Sigmoid colon (tissue), 7 donors: ENCODE results near the gene RFX3. TPM values are rescaled to one million over a fixed set of nuclear protein-coding genes. Genes with fewer than 3 reads are reported as not detected.
A peak's percentile ranks its signal among the peaks of the same experiment; 100 is the strongest.

Experiments used
- DNase-seq: peaks from one replicate; pipeline ENCODE4 v3.0.0-alpha.2; 2019
- H3K27ac ChIP-seq, 4 donors: fragments of 200-600 bp; sonication (generic); one replicate each; pipeline ENCODE4 v1.5.1; 2016 to 2019; ENCODE audit warnings: mild to moderate bottlenecking in 1 of 4
- H3K27me3 ChIP-seq, 3 donors: fragments of 200-600 bp; sonication (generic); one replicate each; pipeline ENCODE4 v1.5.1; 2019; ENCODE audit warnings: mild to moderate bottlenecking in 1 of 3
- H3K36me3 ChIP-seq, 4 donors: fragments of 200-600 bp; sonication (generic); one replicate each; pipeline ENCODE4 v1.5.1; 2016 to 2019
- H3K4me1 ChIP-seq, 4 donors: fragments of 200-600 bp; sonication (generic); one replicate each; pipeline ENCODE4 v1.5.1; 2017 to 2019
- H3K4me3 ChIP-seq, 4 donors: fragments of 200-600 bp; sonication (generic); one replicate each; pipeline ENCODE4 v1.5.1; 2017 to 2019; ENCODE audit warnings: mild to moderate bottlenecking in 2 of 4, moderate library complexity in 1 of 4
- H3K9me3 ChIP-seq, 4 donors: fragments of 200-600 bp in 3 of 4; sonication (generic) in 3 of 4; one replicate each; pipeline versions ENCODE4 v1.5.1 to v1.6.1; 2013 to 2019
- EP300 ChIP-seq, 4 donors: sonication (generic); formaldehyde crosslinking; IDR thresholded peaks; one replicate each; pipeline ENCODE4 v1.6.1; 2017; ENCODE audit warnings: antibody characterized with exemption in 4 of 4
- POLR2A ChIP-seq, 2 donors: fragments of 450-650 bp; IDR thresholded peaks; one replicate each; pipeline ENCODE4 v1.6.1; 2016; ENCODE audit warnings: antibody characterized with exemption in 2 of 2, mild to moderate bottlenecking in 2 of 2, moderate library complexity in 2 of 2
- POLR2AphosphoS5 ChIP-seq, 4 donors: sonication (generic); formaldehyde crosslinking; IDR thresholded peaks; one replicate each; pipeline ENCODE4 v1.6.1; 2017; ENCODE audit warnings: antibody characterized with exemption in 4 of 4
- WGBS, 2 donors: extraction: QIAGEN DNeasy Blood & Tissue Kit; methylation state at CpG; one replicate each; pipeline ENCODE4 v1.1.7; 2013; 5-methylcytosine and 5-hydroxymethylcytosine counted together
- intact Hi-C: fragments of 100-400 bp; cut with DNase I; formaldehyde crosslinking; loops from one replicate; pipeline ENCODE4 v1.15.1; 2023
- polyA plus RNA-seq, 3 donors: library from polyadenylated mRNA; stranded (reverse); fragments of 200-250 nt; gene quantifications; one replicate each; pipeline ENCODE4 v1.2.3, GENCODE V29; 2013
- total RNA-seq, 4 donors: library from RNA; depleted of rRNA; stranded (reverse); fragments of >200 nt; gene quantifications; one replicate each; pipeline ENCODE4 v1.1.0, GENCODE V29; 2016
- TF ChIP-seq, protein P1 (sequence below), 4 experiments: fragments of 450-650 bp in 3 of 4; fragments of 200-600 bp in 1 of 4; IDR thresholded peaks; one replicate each; pipeline ENCODE4 v1.5.1; 2016 to 2019; ENCODE audit warnings: antibody characterized with exemption in 4 of 4, mild to moderate bottlenecking in 3 of 4, moderate library complexity in 2 of 4
- donor health status: healthy with polysubstance abuse.
- donor health status: Bipolar disorder and iron deficiency.
- donor health status: healthy.

RFX3 gene
- total and polyA plus RNA-seq, 7 donors, result 0.69 to 15.0 (median 6.4) TPM

DNA sequence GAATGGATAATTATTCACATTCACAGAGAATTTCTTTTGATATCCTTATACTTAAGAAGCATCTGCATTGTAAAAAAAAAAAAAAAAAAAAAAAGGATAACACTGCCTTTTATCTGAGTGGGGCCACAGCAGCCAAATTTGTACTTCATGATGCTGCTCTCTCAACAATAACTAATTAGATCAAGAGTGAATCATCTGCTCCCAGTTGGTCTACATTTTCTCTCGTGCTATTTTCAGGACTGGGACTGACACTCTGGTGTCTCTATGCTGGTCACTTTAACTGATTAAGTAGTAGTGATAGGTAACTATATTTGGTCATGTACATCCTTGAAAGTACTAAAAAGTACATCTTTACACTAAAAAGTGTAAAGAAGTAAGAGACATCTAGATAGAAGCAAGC lies 90.1 kb downstream of the RFX3 start:
- Histone ChIP-seq H3K27me3 (no peaks in the 10 kb centered on the region), H3K36me3 (no peaks in the 10 kb centered on the region), H3K27ac (no peak overlapping the region), H3K4me3 (no peak overlapping the region), H3K9me3 (peaks cover 0 to 2% (median 0%) of the 10 kb centered on the region in 4 donors), H3K4me1 (peaks cover 0 to 9% (median 8%) of the 10 kb centered on the region in 4 donors)
- intact Hi-C loops, result no loop called here
- WGBS, 2 donors, result 86 to 87% methylated on average over 1 of the region's 1 CpG
- DNase-seq, result no peak
- no peak for TF ChIP-seq POLR2A (IDR thresholded peaks at IDR 0.05)

DNA sequence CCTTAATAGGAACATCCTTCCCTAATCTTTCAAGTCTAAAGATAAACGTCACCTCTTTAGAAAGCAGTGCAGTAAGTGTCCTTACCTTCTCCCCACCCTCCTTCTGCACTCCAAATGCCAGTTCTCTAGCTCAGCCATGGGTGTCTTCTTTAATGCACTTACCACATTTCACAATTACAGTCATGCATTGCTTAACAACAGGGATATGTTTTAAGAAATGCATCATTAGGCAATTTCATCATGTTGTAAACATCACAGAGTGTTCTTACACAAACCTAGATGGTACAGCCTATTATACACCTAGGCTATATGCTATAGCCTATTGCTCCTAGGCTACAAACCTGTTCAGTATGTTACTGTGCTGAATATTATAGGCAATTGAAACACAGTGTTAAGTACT lies 91.2 kb downstream of the RFX3 start:
- Histone ChIP-seq H3K4me1 (peaks cover 0 to 9% (median 8%) of the 10 kb centered on the region in 4 donors), H3K36me3 (no peaks in the 10 kb centered on the region), H3K9me3 (peaks cover 0 to 2% (median 0%) of the 10 kb centered on the region in 4 donors), H3K27me3 (no peaks in the 10 kb centered on the region), H3K27ac (no peak overlapping the region), H3K4me3 (no peak overlapping the region)
- 84% methylated on average over 1 of the region's 1 CpG for WGBS, 2 donors
- TF ChIP-seq POLR2AphosphoS5 (IDR thresholded peaks at IDR 0.05) (peak in 1 of 4 donors; percentile 20), EP300 (IDR thresholded peaks at IDR 0.05) (no peak)
- DNase-seq, result no peak
- intact Hi-C loops, result no loop called here

DNA sequence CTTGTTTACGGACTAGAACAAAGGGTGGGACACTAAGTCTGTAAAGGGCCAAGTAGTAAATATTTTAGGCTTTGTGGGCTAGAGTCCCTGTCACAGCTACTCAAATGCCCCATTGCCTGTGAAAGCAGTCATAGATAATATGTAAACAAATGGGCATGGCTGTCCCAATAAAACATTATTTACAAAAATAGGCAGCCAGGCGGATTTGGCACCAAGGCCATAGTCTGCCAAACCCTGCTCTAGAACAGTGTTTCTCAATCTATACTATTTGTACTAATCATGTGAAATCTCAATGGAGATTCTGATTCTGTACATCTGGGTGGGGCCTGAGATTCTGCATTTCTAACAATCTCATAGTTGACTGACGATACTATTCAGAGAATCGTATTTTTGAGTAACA lies 92.0 kb downstream of the RFX3 start:
- H3K27ac ChIP-seq, result no peak overlapping the region
- 93 to 98% methylated on average over 4 of the region's 4 CpGs for WGBS, 2 donors
- H3K4me3 ChIP-seq, result no peak overlapping the region
- H3K9me3 ChIP-seq, result peaks cover 0 to 2% (median 0%) of the 10 kb centered on the region in 4 donors
- TF ChIP-seq POLR2A (IDR thresholded peaks at IDR 0.05) (no peak), EP300 (IDR thresholded peaks at IDR 0.05) (no peak), POLR2AphosphoS5 (IDR thresholded peaks at IDR 0.05) (no peak)
- TF ChIP-seq, protein P1, sequence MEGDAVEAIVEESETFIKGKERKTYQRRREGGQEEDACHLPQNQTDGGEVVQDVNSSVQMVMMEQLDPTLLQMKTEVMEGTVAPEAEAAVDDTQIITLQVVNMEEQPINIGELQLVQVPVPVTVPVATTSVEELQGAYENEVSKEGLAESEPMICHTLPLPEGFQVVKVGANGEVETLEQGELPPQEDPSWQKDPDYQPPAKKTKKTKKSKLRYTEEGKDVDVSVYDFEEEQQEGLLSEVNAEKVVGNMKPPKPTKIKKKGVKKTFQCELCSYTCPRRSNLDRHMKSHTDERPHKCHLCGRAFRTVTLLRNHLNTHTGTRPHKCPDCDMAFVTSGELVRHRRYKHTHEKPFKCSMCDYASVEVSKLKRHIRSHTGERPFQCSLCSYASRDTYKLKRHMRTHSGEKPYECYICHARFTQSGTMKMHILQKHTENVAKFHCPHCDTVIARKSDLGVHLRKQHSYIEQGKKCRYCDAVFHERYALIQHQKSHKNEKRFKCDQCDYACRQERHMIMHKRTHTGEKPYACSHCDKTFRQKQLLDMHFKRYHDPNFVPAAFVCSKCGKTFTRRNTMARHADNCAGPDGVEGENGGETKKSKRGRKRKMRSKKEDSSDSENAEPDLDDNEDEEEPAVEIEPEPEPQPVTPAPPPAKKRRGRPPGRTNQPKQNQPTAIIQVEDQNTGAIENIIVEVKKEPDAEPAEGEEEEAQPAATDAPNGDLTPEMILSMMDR (IDR thresholded peaks at IDR 0.05), result no peak
- H3K4me1 ChIP-seq, result peaks cover 0 to 9% (median 8%) of the 10 kb centered on the region in 4 donors
- no peaks in the 10 kb centered on the region for H3K36me3 ChIP-seq
- no peak for DNase-seq
- intact Hi-C loops, result no loop called here
- H3K27me3 ChIP-seq, result no peaks in the 10 kb centered on the region

DNA sequence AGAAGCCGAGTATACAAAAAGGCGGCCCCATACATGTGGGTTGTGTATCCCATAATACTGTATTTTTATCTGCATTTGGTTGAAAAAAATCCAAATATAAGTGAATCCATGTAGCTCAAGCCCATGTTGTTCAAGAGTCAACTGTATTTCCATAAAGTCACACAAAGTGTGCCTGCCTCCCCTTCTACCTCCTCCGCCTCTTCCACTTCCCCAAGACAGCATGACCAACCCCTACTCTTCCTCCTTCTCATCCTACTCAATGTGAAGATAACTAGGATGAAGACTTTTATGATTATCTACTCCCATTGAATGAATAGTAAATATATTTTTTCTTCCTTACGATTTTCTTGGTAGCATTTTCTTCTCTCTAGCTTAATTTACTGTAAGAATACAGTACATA lies 92.7 kb downstream of the RFX3 start:
- Histone ChIP-seq H3K36me3 (no peaks in the 10 kb centered on the region), H3K4me1 (peaks cover 0 to 9% (median 8%) of the 10 kb centered on the region in 4 donors), H3K27ac (no peak overlapping the region), H3K9me3 (peaks cover 0 to 2% (median 0%) of the 10 kb centered on the region in 4 donors), H3K4me3 (no peak overlapping the region), H3K27me3 (no peaks in the 10 kb centered on the region)
- TF ChIP-seq POLR2A (IDR thresholded peaks at IDR 0.05) (no peak), EP300 (IDR thresholded peaks at IDR 0.05) (no peak), POLR2AphosphoS5 (IDR thresholded peaks at IDR 0.05) (no peak)
- TF ChIP-seq, protein P1 (IDR thresholded peaks at IDR 0.05), result no peak
- no peak for DNase-seq
- intact Hi-C loops, result no loop called here
- 98% methylated on average over 4 of the region's 4 CpGs for WGBS, 2 donors

DNA sequence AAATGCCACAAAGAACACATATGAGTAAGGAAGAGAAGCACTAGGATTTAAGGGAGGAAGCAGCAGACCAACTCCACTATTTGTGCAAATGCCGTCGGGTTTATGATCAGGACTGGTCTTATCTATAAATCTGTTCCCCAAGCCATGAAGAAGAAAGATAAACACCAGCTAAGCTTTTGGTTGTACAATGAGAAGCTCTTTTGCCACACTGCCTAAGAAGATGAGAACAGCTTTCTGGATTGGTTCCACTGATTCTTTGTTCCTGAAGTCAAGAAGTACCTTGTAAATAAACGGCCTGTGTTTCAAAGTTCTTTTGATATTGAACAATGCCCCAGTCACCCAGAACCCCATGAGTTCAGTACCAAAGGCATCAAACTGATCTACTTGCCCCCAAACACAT lies 93.9 kb downstream of the RFX3 start:
- no peak for DNase-seq
- no peak for TF ChIP-seq POLR2AphosphoS5 (IDR thresholded peaks at IDR 0.05)
- TF ChIP-seq POLR2A (IDR thresholded peaks at IDR 0.05), result no peak
- TF ChIP-seq EP300 (IDR thresholded peaks at IDR 0.05), result no peak
- TF ChIP-seq, protein P1 (IDR thresholded peaks at IDR 0.05), result no peak
- Histone ChIP-seq H3K4me3 (no peak overlapping the region), H3K36me3 (no peaks in the 10 kb centered on the region), H3K9me3 (peaks cover 0 to 2% (median 0%) of the 10 kb centered on the region in 4 donors), H3K27ac (no peak overlapping the region), H3K4me1 (peaks cover 0 to 8% (median 5%) of the 10 kb centered on the region in 4 donors), H3K27me3 (no peaks in the 10 kb centered on the region)
- 58 to 78% methylated on average over 3 of the region's 3 CpGs for WGBS, 2 donors
- intact Hi-C loops, result no loop called here

DNA sequence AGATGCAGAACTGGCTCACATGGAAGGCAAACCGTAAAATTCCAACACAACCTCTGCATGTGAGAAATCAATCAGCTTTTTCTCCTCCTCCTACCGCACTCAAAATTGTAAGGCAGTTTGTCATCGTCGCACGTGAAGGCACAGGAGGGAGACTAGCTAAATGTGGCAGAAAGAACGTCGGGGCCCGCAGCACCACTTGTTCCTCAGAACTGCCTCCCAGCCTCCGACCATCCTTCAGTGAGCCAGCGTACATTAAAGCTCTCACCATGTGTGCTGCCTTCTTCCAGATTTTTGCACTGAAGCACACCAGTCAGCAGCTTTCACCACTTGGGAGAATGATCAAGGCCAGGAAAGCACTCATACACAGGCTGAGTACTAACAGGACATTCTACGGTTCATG lies 105.9 kb downstream of the RFX3 start:
- Histone ChIP-seq H3K27me3 (no peaks in the 10 kb centered on the region), H3K36me3 (no peaks in the 10 kb centered on the region), H3K4me1 (no peaks in the 10 kb centered on the region), H3K27ac (no peak overlapping the region), H3K4me3 (no peak overlapping the region), H3K9me3 (no peaks in the 10 kb centered on the region)
- intact Hi-C loops, result no loop called here
- TF ChIP-seq EP300 (IDR thresholded peaks at IDR 0.05), result no peak
- no peak for TF ChIP-seq POLR2AphosphoS5 (IDR thresholded peaks at IDR 0.05)
- no peak for TF ChIP-seq POLR2A (IDR thresholded peaks at IDR 0.05)
- TF ChIP-seq, protein P1 (IDR thresholded peaks at IDR 0.05), result no peak
- WGBS, 2 donors, result 96 to 97% methylated on average over 11 of the region's 11 CpGs
- DNase-seq, result no peak
